Activated CD8-positive, alpha-beta T cell treated with anti-CD3 and anti-CD28 coated beads for 36 hours (primary cell): Measurements from ENCODE around the gene WDR59. TPM values are rescaled to one million over a fixed set of nuclear protein-coding genes. Genes with fewer than 3 reads are reported as not detected.

Experiments
- ATAC-seq: fragments of 200-7000 bp; cut with Tn5 transposase; one replicate; pipeline ENCODE4 v1.10.0; 2021; ENCODE audit warnings: mild to moderate bottlenecking, moderate library complexity
- CTCF ChIA-PET: fragments of 350-600 bp; sonication (Branson Sonifier 250); formaldehyde crosslinking; loops from one replicate; lab custom pipeline; 2021; ENCODE audit warnings: antibody characterized with exemption; lab: Charles Lee
- POLR2A ChIA-PET: fragments of 350-600 bp; sonication (Branson Sonifier 250); formaldehyde crosslinking; loops from one replicate; lab custom pipeline; 2021; ENCODE audit warnings: antibody characterized with exemption; lab: Charles Lee
- DNase-seq: peaks from one replicate; pipeline ENCODE4 v3.0.0-alpha.2; 2020
- H3K27ac Mint-ChIP-seq: one replicate; pipeline ENCODE4 v1.8.0; 2021; ENCODE audit warnings: mild to moderate bottlenecking, mixed read lengths
- H3K27me3 Mint-ChIP-seq: one replicate; pipeline ENCODE4 v1.8.0; 2021; ENCODE audit warnings: mixed read lengths
- H3K36me3 Mint-ChIP-seq: one replicate; pipeline ENCODE4 v1.8.0; 2021; ENCODE audit warnings: low read depth, mixed read lengths
- H3K4me1 Mint-ChIP-seq: one replicate; pipeline ENCODE4 v1.8.0; 2021; ENCODE audit warnings: low read depth, mixed read lengths
- H3K4me3 Mint-ChIP-seq: one replicate; pipeline ENCODE4 v1.8.0; 2021; ENCODE audit warnings: mild to moderate bottlenecking, moderate library complexity, mixed read lengths
- H3K9me3 Mint-ChIP-seq: one replicate; pipeline ENCODE4 v1.8.0; 2021; ENCODE audit warnings: mixed read lengths
- intact Hi-C: fragments of 100-400 bp; cut with micrococcal nuclease; formaldehyde crosslinking; loops from one replicate; pipeline ENCODE4 v1.10.0; 2022
- total RNA-seq, 2 experiments: library from RNA; stranded (reverse); gene quantifications; one replicate each; pipeline ENCODE4 v1.2.3, GENCODE V29; 2021
- TF ChIP-seq, protein P1 (sequence below): fragments of 200-600 bp; IDR thresholded peaks from one replicate; pipeline ENCODE4 v1.8.0; 2022; ENCODE audit warnings: antibody characterized with exemption, mild to moderate bottlenecking

The WDR59 gene
- total RNA-seq, 2 experiments from 2014 or later = 59.1 to 68.1 TPM

DNA sequence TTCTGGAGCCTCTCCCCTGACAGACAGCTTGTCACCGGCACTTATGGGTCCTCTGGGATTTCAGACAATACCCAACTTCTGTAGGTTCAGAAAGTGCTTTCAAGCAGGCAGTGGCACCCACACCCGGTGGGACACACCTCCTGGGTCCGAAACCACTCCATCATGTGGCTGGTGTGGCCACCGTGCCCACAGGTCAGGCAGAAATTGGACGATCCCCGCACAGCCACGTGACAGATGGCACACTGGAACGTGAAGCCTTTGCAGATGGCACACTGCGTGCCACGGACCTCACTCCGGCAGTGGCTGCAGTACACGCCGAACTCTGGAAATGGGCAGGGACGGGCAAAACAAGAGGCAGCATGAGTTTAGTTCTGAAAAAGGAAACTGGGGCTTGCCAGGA, 110.8 kb downstream of the WDR59 start:
- ChIA-PET CTCF (interaction anchor here (1.3 to 1.6 kb wide), 2 partner anchors 12 to 237 kb away, joined by 3 to 11 read pairs; no protein-coding TSS in a partner anchor), POLR2A (no interaction called here)
- Mint-ChIP-seq H3K36me3 (peaks cover 20% of the 10 kb centered on the region), H3K4me1 (no peaks in the 10 kb centered on the region), H3K9me3 (no peaks in the 10 kb centered on the region), H3K4me3 (no peak overlapping the region), H3K27me3 (no peaks in the 10 kb centered on the region), H3K27ac (peak overlapping the region; percentile 49)
- ATAC-seq (no peak), DNase-seq (no peak)
- intact Hi-C loops = no loop called here
- TF ChIP-seq, protein P1, sequence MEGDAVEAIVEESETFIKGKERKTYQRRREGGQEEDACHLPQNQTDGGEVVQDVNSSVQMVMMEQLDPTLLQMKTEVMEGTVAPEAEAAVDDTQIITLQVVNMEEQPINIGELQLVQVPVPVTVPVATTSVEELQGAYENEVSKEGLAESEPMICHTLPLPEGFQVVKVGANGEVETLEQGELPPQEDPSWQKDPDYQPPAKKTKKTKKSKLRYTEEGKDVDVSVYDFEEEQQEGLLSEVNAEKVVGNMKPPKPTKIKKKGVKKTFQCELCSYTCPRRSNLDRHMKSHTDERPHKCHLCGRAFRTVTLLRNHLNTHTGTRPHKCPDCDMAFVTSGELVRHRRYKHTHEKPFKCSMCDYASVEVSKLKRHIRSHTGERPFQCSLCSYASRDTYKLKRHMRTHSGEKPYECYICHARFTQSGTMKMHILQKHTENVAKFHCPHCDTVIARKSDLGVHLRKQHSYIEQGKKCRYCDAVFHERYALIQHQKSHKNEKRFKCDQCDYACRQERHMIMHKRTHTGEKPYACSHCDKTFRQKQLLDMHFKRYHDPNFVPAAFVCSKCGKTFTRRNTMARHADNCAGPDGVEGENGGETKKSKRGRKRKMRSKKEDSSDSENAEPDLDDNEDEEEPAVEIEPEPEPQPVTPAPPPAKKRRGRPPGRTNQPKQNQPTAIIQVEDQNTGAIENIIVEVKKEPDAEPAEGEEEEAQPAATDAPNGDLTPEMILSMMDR = no peak

DNA sequence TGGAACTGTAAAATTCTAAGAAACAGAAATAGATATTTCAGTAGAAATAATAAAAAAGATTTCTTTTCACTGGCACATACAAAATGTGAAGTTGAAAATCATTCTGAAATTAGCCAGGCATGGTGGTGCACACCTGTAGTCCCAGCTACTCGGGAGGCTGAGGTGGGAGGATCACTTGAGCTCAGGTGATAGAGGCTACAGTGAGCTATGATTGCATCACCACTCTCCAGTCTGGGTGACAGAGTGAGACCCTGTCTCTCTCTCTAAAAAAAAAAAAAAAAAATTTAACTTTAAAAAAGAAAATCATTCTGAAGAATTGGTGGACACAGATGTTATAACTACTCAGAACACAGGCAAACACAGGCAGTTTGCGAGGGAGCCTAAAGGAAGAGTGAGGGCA, 112.6 kb downstream of the WDR59 start:
- intact Hi-C loops = no loop called here
- ChIA-PET CTCF (interaction anchor here (1.6 kb wide), 1 partner anchor 10 kb away, joined by 14 read pairs; no protein-coding TSS in a partner anchor), POLR2A (no interaction called here)
- Mint-ChIP-seq H3K27ac (no peak overlapping the region), H3K9me3 (no peaks in the 10 kb centered on the region), H3K36me3 (peaks cover 18% of the 10 kb centered on the region), H3K4me3 (no peak overlapping the region), H3K27me3 (no peaks in the 10 kb centered on the region), H3K4me1 (peaks cover 15% of the 10 kb centered on the region)
- DNase-seq = no peak
- TF ChIP-seq, protein P1 = no peak
- ATAC-seq = no peak

DNA sequence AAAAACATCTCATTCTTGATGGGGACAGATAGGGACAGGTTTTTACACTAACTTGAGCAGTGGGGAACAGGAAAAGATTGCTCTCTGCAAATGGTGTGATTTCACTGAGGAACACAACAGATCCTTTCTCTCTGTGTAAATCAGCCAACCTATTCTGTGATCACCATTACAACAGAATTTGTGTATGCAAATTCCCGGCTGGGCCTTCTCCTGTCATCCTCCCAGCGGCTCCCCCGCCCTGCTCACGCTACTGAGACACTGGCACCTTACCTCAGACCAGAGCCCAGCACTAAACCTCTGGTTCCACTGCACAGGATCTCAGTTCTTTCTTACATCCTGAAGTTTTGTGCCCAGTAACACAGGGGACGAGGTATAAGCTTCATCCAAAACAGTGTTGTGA, 113.3 kb downstream of the WDR59 start:
- H3K27me3 Mint-ChIP-seq = no peaks in the 10 kb centered on the region
- DNase-seq (no peak), ATAC-seq (no peak)
- ChIA-PET CTCF (interaction anchor here (1.6 kb wide), 1 partner anchor 9 kb away, joined by 14 read pairs; no protein-coding TSS in a partner anchor), POLR2A (no interaction called here)
- intact Hi-C loops = no loop called here
- H3K9me3 Mint-ChIP-seq = no peaks in the 10 kb centered on the region
- peaks cover 15% of the 10 kb centered on the region for H3K4me1 Mint-ChIP-seq
- peaks cover 18% of the 10 kb centered on the region for H3K36me3 Mint-ChIP-seq
- H3K27ac Mint-ChIP-seq = no peak overlapping the region
- H3K4me3 Mint-ChIP-seq = no peak overlapping the region
- TF ChIP-seq, protein P1 = no peak

DNA sequence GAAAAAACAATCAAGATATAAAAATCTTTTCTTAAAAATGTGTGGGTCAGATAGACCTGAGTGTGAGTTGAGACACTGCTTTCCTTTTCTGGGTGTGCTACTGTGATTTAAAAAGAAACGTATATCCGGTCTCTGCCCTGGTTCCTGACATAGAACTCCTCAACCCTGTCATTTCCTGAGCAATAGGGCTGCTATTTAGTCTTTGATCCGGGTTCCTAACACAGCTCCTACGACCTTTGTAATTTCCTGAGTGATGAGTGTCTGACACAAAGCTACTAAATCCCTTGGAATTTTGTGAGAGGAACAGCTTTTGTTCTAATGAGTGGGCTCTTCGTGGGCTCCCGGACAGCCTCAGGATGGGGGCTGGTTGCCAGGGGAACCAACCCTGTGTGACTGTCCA, 116.4 kb downstream of the WDR59 start:
- POLR2A ChIA-PET = no interaction called here
- intact Hi-C loops = no loop called here

DNA sequence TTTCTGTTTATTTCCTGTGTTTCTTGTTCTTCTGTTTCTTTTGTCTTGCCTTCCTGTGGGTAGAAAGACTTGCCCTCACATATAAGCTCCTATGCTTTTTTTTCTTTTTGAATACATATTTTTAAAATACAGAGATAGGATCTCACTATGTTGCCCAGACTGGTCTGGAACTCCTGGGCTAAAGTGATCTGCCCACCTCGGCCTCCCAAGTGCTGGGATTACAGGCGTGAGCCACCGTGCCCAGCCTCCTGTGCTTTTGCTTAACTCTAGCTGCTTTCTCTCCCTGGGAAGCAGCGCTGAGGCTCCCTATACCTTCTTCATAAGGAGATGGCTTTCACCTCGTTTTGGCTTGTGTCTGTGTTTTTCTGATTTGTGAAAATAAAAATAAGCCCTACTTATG, 116.9 kb downstream of the WDR59 start:
- Mint-ChIP-seq H3K4me3 (no peak overlapping the region), H3K9me3 (no peaks in the 10 kb centered on the region), H3K36me3 (peaks cover 6% of the 10 kb centered on the region), H3K27me3 (no peaks in the 10 kb centered on the region), H3K4me1 (peaks cover 15% of the 10 kb centered on the region), H3K27ac (peak overlapping the region; percentile 1)
- ChIA-PET CTCF (interaction anchor here (0.6 to 1.4 kb wide), 3 partner anchors 10 to 252 kb away, joined by 3 read pairs; no protein-coding TSS in a partner anchor), POLR2A (no interaction called here)
- DNase-seq (no peak), ATAC-seq (no peak)
- intact Hi-C loops = no loop called here
- TF ChIP-seq, protein P1 = no peak

More for the DNA sequence above, 116.4 kb downstream of the WDR59 start:
- H3K4me3 Mint-ChIP-seq = no peak overlapping the region
- peaks cover 15% of the 10 kb centered on the region for H3K4me1 Mint-ChIP-seq
- ATAC-seq = peak; percentile 67
- peak overlapping the region; percentile 79 for H3K27ac Mint-ChIP-seq
- no peaks in the 10 kb centered on the region for H3K27me3 Mint-ChIP-seq
- no peaks in the 10 kb centered on the region for H3K9me3 Mint-ChIP-seq
- TF ChIP-seq, protein P1 = no peak
- peaks cover 8% of the 10 kb centered on the region for H3K36me3 Mint-ChIP-seq
- CTCF ChIA-PET = interaction anchor here (0.6 to 1.4 kb wide), 3 partner anchors 10 to 251 kb away, joined by 3 read pairs; no protein-coding TSS in a partner anchor
- DNase-seq = no peak
